CD4-positive, alpha-beta T cell treated with Interleukin-6 at 100 ng/mL for 8 hours (primary cell): Measurements from ENCODE around the gene PTPN1.

ENCODE experiments used
- DNase-seq: peaks from one replicate; pipeline ENCODE4 v3.0.0-alpha.2; 2020; ENCODE audit warnings: mixed read lengths, low spot score

Gene PTPN1

DNA sequence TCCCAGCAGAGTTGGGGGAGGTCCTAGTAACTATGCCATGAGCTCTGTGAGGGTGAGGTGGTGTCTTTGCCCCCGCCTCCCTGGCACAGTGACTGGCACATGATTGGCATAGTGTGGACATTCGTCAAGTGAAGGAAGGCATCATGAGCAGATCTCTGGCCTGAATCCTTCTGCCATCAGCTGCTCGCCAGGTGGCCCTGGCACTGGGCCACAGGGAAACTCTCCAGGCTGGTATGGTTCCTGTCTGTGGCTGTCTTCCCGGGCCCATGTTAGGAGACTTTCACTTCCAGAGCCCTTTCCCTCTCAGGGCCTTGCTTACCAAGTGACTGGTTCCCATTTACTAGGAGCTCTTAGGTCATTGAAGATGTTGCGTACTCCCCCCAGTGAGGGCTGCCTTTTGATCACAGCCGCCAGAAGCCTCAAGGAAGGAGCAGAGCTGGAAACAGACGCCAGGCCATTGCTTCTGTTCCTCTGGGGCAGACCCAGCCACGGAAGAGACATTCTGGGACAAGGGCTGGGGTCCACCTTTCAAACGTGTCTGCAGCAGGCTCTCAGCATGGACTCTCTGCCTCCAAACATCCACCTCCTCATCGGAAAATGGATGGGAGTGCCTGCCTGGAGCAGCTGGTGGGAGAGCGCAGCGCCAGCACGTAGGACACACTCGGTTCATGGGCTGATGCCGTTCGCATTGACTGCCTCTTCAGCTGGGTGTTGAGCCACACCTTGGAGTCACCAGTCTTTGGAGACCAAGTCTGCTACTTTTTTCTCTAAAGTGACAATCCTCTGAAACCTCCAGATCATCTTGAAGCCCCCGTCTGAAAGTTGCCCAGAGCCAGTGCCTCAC is 67.2 kb downstream of the PTPN1 start:
- no peak for DNase-seq

DNA sequence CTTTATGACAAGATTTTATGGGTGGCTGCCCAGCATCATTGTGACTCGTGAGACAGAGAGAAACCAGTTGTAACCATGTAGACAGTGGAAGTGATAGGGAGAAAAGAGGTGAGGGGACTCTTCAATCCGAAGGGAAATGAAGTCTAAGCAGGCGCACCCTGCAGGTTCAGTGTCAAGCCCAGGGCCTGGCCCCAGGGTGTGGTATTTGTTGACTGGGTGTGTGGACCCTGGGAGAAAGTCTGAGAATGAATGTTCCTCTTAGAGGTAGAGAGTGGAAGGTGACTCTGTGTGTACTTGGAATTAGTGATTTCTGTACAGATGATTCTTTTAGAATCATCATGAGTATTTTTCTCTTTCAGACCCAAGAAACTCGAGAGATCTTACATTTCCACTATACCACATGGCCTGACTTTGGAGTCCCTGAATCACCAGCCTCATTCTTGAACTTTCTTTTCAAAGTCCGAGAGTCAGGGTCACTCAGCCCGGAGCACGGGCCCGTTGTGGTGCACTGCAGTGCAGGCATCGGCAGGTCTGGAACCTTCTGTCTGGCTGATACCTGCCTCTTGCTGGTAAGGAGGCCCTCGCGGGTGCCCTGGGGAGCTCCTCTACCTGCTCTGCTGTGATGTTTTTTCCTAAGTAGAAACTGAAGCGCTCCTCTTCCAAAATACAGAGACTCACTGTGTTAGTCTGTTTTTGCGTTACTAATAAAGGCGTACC is 68.0 kb downstream of the PTPN1 start:
- no peak for DNase-seq

DNA sequence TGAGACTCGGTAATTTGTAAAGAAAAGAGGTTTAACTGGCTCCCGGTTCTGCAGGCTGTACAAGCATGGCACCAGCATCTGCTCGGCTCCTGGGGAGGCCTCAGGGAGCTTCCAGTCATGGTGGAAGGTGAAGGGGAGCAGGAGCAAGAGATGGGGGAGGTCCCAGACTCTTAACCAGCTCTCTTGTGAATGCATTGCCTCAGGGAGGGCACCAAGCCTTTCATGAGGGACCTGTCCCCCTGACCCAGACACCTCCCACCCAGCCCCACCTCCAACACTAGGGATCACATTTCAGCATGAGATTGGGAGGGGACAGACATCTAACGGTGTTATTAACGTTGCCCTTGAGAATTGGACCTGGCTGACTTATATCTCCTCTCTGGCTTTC is 68.6 kb downstream of the PTPN1 start:
- no peak for DNase-seq

DNA sequence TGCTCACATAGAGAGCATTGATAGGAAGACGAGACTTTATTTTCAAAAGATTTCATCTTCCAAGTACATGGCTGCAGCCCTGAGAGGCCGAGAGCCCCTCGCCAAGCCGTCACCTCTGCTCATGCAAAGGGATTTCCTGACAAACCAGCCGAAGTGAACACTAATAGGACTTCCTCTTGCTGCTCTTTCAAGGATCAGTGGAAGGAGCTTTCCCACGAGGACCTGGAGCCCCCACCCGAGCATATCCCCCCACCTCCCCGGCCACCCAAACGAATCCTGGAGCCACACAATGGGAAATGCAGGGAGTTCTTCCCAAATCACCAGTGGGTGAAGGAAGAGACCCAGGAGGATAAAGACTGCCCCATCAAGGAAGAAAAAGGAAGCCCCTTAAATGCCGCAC is 69.3 kb downstream of the PTPN1 start:
- DNase-seq = no peak

DNA sequence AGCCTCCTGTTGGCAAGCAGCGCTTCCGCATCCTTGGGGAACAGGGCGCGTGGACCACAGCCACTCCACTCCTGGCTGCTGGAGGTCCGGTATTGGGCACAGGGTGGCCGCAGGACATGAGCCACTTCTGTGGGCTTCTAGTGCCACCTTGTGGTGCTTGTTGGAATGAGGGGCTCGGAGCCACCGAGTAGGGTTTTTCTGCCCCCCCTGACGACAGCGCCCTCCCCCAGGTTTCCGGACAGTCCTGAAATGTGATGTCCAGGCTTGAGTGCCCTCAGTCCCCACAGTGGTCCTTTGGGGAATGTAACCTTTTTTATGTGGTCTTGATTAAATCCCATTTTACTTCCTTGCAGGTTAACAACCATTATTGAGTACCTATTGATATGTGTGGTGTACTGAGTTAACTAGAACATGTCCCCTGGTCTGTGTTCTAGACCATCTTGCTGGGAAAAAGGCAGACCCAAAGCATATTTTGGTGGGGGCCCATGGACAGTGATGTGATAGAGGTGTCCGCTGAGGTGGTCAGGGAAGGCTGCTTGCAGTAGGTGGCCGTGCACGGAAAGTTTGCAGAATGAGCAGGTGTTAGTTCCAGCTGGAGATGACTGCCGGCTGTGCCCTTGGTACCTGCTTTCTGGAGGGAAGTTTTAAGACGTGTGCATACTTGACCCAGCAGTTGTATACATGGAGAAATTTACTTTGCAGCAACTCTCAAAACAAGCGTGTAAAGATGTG is 70.0 kb downstream of the PTPN1 start:
- DNase-seq = peak; percentile 32

DNA sequence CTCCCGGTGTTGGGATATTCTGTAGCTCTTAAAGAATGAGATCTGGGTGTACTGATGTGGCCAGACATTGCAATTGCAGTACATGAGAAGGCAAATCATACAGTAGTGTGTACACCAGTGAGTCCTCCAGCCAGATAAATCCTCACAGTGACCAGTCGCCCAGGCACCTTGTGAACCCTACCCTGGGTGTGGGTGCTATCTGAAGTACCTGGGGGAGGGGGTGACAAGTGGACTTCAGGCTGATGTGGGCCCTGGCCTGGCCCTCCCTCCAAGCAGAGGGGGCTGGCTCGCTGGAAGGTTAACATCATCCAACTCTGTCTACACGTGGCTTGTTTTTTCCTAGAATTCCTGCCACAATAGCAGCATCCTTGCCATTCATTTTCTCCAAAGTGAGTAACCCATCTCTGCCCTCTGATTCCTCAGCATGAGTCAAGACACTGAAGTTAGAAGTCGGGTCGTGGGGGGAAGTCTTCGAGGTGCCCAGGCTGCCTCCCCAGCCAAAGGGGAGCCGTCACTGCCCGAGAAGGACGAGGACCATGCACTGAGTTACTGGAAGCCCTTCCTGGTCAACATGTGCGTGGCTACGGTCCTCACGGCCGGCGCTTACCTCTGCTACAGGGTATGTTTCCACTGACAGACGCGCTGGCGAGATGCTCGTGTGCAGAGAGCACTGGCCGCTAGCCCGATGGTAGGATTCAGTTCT is 70.8 kb downstream of the PTPN1 start:
- no peak for DNase-seq

DNA sequence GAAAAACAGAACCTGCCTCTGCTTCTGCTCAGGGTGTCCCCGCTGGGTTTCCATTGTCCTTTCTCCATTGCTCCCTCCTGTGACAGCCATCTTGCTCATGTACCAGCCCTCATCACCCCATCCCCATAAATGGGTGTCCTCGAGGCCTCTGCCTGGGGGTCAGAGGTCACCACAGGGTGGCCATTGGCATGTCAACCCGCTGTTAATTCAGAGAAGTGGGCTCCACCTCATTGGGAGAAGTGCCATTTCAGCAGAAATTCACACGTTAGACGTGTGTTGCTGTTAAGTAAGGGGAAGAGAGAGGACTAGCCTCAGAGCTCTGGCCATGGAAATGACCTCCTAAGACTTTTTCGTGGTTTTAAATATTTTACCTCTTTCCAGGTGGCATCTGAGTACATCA is 71.9 kb downstream of the PTPN1 start:
- no peak for DNase-seq

DNA sequence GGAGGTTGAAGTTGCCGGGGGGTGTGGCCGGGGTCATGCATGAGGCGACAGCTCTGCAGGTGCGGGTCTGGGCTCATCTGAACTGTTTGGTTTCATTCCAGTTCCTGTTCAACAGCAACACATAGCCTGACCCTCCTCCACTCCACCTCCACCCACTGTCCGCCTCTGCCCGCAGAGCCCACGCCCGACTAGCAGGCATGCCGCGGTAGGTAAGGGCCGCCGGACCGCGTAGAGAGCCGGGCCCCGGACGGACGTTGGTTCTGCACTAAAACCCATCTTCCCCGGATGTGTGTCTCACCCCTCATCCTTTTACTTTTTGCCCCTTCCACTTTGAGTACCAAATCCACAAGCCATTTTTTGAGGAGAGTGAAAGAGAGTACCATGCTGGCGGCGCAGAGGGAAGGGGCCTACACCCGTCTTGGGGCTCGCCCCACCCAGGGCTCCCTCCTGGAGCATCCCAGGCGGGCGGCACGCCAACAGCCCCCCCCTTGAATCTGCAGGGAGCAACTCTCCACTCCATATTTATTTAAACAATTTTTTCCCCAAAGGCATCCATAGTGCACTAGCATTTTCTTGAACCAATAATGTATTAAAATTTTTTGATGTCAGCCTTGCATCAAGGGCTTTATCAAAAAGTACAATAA is 72.5 kb downstream of the PTPN1 start:
- no peak for DNase-seq

DNA sequence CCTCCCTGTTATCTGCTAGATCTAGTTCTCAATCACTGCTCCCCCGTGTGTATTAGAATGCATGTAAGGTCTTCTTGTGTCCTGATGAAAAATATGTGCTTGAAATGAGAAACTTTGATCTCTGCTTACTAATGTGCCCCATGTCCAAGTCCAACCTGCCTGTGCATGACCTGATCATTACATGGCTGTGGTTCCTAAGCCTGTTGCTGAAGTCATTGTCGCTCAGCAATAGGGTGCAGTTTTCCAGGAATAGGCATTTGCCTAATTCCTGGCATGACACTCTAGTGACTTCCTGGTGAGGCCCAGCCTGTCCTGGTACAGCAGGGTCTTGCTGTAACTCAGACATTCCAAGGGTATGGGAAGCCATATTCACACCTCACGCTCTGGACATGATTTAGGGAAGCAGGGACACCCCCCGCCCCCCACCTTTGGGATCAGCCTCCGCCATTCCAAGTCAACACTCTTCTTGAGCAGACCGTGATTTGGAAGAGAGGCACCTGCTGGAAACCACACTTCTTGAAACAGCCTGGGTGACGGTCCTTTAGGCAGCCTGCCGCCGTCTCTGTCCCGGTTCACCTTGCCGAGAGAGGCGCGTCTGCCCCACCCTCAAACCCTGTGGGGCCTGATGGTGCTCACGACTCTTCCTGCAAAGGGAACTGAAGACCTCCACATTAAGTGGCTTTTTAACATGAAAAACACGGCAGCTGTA is 73.4 kb downstream of the PTPN1 start:
- DNase-seq = no peak

DNA sequence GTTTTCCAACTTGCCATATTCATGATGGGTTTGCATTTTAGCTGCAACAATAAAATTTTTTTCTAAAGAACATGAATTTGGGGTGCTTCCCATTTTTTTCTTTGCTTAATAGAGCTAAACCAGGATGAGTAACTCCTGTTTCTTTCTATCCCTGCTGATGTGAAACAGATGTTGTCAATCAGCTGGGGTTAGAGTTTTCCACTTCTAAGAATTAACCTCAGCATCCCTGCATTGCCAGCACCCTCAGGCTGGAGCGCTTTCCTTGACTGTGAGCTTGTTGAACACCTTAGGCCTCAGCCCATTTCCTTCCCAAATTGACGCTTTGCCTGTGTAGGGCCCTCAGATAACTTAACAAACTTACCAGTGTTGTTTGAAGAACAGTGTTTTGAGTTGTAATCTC is 74.5 kb downstream of the PTPN1 start:
- no peak for DNase-seq

DNA sequence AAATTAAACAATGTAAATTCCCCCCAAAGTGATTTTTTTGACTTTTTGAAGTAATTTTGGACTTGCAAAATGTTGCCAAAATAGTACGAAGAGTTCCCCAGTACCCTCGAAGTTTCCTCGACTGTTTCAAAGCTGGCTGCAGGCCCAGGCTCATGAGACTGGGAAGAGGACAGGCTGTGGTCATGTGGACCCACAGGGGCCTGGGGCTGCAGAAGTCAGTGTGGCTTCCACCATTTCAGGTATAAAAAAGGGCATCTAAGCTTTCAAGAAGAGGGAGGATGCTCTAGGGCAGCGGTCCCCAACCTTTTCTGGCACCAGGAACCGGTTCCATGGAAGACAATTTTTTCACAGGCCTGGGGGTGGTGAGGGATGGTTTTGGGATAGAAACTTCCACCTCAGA is 75.0 kb downstream of the PTPN1 start:
- no peak for DNase-seq

DNA sequence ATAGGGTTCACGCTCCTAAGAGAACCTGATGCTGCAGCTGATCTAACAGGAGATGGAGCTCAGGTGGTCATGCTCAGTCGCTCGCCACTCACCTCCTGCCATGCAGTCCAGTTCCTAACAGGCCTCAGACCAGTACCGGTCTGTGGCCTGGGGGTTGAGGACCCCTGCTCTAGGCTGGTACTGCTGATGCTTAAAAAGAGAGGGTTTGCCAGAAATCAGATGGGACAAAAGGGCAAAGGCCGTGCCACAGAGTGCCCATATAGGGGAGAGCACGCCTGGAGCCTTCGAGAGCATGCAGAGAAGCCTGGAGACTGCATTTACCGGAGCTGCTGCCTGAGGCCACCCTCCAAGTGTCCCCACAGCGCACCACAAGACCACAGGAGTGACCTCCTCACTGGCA is 75.5 kb downstream of the PTPN1 start:
- no peak for DNase-seq

DNA sequence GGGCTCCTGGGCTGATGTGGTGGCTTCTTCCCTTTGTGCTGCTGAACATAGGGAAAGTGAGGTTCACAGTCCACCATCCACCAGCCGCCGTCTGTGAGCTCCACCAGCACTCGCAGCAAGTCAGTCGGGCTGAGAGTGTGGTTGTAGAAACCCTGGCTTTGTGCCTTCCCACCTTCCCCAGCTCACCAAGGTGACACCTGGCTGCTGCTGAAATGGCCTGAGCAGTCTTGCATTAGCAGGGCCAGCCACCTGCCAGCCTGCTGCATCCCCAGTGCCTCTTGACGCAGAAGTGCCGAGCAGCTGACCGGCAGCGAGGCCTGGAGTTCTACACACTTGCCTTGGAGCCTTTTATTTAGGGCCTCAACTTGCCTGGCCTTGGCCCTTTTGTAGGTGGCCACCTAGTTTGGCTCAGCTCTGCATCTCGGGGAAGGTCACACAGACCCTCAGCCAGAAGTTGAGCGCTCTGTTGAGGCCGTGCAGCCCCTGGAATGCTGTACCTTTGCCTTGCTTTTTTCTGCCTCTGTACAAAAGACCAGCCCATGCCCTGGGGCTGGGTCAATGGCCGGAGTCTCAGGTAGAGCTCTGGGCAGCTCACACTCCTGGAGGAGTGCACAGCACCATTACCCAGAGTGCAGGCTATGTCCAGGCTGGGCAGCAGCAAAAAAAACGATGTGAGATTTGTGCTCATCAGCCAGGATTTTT is 76.5 kb downstream of the PTPN1 start:
- no peak for DNase-seq

DNA sequence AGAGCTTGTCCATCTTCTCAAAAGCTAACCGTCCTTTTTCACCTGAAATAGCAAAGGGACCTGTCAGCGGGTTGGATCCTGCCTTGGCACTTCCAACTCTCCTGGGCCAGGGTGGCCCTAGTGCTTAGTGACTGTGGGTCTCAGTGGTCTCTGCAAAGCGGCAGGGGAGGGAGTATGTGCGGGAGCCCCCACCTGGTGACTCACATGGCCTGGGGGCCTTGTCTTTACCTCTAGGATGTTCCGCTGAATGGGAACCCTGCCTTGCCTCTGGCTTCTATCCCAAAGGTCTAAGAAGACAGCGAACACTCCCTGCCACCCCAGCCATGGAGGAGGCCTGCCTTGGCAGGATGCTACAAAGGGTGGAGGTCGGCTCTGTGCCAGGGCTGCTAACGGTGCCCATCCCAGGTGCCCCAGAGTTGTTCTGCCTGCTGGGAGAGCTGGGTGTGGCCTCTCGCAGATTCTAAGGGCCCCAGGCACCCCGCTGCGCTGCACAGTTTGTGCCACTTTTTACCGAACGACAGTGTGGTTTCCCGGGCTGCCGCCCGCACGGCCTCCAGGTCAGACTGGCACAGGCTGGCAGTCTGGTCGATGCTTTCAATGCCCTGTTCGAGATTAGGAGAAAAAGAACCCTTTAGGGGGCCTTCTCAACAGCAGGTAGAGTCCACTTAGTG is 77.2 kb downstream of the PTPN1 start:
- no peak for DNase-seq

DNA sequence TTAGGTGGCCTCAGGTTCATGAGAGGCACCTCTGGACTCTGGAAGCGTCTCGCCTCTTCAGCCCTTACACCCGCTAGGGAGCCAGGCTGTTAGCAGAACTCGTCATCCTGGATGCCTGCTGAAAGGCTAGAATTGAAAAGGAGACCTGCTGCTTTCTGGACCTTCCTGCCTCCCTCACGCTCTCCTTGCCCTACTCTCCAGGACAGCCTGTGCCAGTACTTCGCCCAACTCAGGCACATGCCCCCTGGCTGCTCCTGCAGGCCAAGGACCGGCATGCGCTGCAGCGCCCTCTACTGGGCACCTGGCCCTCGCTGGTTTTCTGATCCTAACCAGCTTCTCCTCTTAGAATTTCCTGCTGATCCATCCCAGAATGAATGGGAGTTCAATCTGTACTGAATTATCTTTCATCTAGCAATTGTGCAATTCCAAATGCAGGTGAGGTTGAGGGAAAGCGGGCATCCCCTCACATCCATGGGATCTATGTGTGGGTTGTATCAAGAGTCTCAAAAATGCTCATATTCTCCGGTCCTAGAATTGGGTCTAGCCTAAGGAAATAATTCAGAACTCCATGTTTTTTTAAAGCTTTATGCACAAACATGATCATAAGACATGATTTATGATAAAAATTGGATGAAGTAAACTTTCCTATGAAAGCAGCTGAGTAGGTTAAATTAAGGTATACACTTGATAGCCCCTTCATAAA is 78.0 kb downstream of the PTPN1 start:
- peak; percentile 57 for DNase-seq

DNA sequence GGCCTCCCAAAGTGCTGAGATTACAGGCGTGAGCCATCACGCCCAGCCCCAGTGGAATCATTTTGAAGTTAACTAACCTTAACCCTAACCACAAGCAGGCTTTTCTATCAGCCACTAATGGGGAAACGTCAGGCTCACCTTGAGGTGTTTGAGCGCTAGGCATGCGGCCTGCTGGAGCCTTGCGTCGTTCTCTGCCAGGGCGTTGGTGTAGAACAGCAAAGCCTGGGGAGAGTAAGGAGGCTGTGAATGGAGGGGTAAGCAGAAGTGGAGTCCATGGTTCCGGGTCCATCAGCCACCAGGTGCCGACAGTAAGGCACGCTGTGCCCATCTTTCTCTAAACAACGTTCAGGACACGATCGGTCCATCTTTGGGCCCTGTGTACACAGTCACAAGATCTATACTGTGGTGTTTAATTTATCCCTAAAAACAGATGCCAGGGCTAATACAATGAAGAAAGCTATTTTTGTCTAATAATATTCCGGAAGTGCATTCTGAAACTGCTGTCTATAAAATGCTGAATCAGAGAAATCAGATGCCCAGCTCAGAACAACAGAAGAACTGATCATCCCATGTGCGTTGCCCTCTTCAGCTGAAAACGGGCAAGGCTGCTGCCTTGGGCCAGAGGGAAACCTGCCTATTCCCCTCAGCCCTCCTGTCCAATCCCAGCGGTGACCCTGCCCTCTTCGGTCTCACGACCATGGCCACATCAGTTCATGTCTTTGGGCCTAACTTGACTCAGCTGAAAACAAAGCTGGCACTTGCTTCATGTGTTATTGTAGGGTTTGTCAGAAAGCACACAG is 79.6 kb downstream of the PTPN1 start:
- DNase-seq = no peak

DNA sequence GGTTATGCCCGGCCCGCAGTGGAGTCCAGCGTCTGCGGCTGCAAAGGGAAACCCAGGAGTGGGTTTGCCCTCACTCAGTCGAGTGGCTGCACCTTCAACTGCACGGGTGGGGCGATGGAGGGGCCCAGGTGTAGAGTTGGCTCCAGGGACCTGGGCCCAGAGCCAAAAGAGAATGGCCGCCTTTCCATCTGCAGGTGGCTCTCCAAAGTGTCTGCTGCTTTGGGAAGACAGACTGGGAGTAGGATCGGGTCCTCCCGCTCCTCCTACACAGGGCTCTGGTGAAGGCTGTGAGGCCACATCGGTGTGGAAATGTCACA is 80.1 kb downstream of the PTPN1 start:
- no peak for DNase-seq

DNA sequence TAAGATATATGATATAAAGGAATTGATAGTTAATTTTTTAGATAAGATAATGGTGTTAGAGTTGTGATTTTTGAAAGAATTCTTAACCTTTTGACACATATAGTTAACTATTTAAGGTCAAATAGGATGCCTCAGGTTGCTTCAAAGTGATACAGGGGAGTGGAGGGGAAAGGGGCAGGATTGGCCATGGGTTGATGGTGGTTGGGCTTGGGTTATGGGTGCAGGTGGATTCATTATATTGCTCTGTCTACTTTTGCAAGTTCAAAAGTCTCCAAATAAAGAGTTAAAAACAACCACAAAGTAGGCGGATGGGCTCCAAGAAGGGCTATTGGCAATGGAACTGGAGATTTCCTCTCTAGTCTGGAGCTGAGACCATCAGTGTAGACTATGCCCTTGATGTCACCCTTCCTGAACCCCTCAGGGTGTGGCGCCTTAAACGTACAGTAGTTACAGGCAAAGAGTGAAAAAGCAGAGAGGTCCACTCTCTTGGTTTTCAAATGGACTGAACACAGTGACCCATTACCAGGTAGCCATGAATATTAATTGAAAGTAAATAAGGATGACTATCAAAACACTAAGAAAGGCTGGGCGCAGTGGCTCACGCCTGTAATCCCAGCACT is 81.2 kb downstream of the PTPN1 start:
- no peak for DNase-seq
